GM20431 (cell line): ENCODE data around the gene RIT1.

Experiments
- in situ Hi-C: fragments of 300-500 bp; cut with MseI, MboI; formaldehyde crosslinking; loops from one replicate; pipeline ENCODE4 v1.15.0; 2020; ENCODE audit warnings: low sequenced_read_pairs; ENCODE audit not compliant: unreplicated experiment

Gene RIT1

GRCh38 chr1:155911156-155912055 is at the start of gene RIT1:
TSS of gene RIT1 (minus strand) at chr1:155911349. CDS start at chr1:155910761, 588 bp downstream.
- in situ Hi-C loops: no loop called here

- in situ Hi-C loops: no loop called here
Observed at GRCh38 chr1:155960081-155960745, 49.1 kb upstream of the RIT1 start.

GRCh38 chr1:155957411-155957915 is 46.3 kb upstream of the RIT1 start:
- in situ Hi-C loops: no loop called here

GRCh38 chr1:155954645-155955044 is 43.5 kb upstream of the RIT1 start:
- in situ Hi-C loops: no loop called here

- in situ Hi-C loops: no loop called here
Observed at GRCh38 chr1:155952505-155952890, 41.3 kb upstream of the RIT1 start.

GRCh38 chr1:155951753-155952504 is 40.8 kb upstream of the RIT1 start:
- in situ Hi-C loops: no loop called here

GRCh38 chr1:155950829-155951228 is 39.7 kb upstream of the RIT1 start:
- in situ Hi-C loops: no loop called here

- in situ Hi-C loops: no loop called here
Observed at GRCh38 chr1:155947741-155948140, 36.6 kb upstream of the RIT1 start.

GRCh38 chr1:155947292-155947691 is 36.1 kb upstream of the RIT1 start:
- in situ Hi-C loops: no loop called here

- in situ Hi-C loops: no loop called here
Observed at GRCh38 chr1:155946633-155947219, 35.6 kb upstream of the RIT1 start.

- in situ Hi-C loops: no loop called here
Observed at GRCh38 chr1:155944444-155944799, 33.3 kb upstream of the RIT1 start.

GRCh38 chr1:155942578-155943141 is 31.5 kb upstream of the RIT1 start:
- in situ Hi-C loops: no loop called here

- in situ Hi-C loops: no loop called here
Observed at GRCh38 chr1:155941845-155942531, 30.8 kb upstream of the RIT1 start.

GRCh38 chr1:155940993-155941844 is 30.1 kb upstream of the RIT1 start, which contains the start of gene RXFP4:
TSS of gene RXFP4 (plus strand) at chr1:155941638. CDS start at chr1:155941710, 72 bp downstream.
- in situ Hi-C loops: no loop called here

- in situ Hi-C loops: no loop called here
Observed at GRCh38 chr1:155940482-155940992, 29.4 kb upstream of the RIT1 start.

GRCh38 chr1:155938220-155938627 is 27.1 kb upstream of the RIT1 start:
- in situ Hi-C loops: no loop called here

GRCh38 chr1:155934936-155935590 is 23.9 kb upstream of the RIT1 start:
- in situ Hi-C loops: no loop called here
